CD14-positive monocyte (primary cell): ENCODE results near the gene CDC25B. TPM values are rescaled to one million over a fixed set of nuclear protein-coding genes. Genes with fewer than 3 reads are reported as not detected.
A peak's percentile ranks its signal among the peaks of the same experiment; 100 is the strongest.

ENCODE experiments used
- DNase-seq, 3 donors: peaks; one replicate each; pipeline ENCODE4 v3.0.0-alpha.2; 2011 to 2022
- H2AFZ ChIP-seq: 2 replicates; pipeline ENCODE4 v1.6.0; 2012; ENCODE audit warnings: mild to moderate bottlenecking, low read depth, low read length, inconsistent platforms; ENCODE audit not compliant: insufficient read depth, poor library complexity, severe bottlenecking
- H3K27ac ChIP-seq, 2 donors: 1 replicate in 1 of 2; 2 replicates in 1 of 2; pipeline ENCODE4 v1.5.1; 2012 to 2013; ENCODE audit warnings: low read length in 2 of 2, control low read depth in 1 of 2, inconsistent platforms in 1 of 2, low read depth in 1 of 2, mild to moderate bottlenecking in 1 of 2
- H3K27me3 ChIP-seq, 2 donors: one replicate each; pipeline versions ENCODE4 v1.6.0 to v1.6.1; 2011 to 2013; ENCODE audit warnings: low read length in 2 of 2; ENCODE audit not compliant: control insufficient read depth in 2 of 2, insufficient read depth in 2 of 2
- H3K36me3 ChIP-seq, 2 donors: replicated peaks in 1 of 2; 1 replicate in 1 of 2; 2 replicates in 1 of 2; pipeline versions ENCODE4 v1.5.1 to v1.6.1; 2012 to 2013; ENCODE audit warnings: low read length in 2 of 2, control low read depth in 1 of 2, inconsistent platforms in 1 of 2, mild to moderate bottlenecking in 1 of 2; ENCODE audit not compliant: insufficient read depth in 2 of 2, control insufficient read depth in 1 of 2
- H3K4me1 ChIP-seq, 2 donors: 1 replicate in 1 of 2; 2 replicates in 1 of 2; pipeline versions ENCODE4 v1.5.1 to v1.6.1; 2012 to 2013; ENCODE audit warnings: low read length in 2 of 2, control low read depth in 1 of 2, inconsistent platforms in 1 of 2, mild to moderate bottlenecking in 1 of 2, moderate library complexity in 1 of 2; ENCODE audit not compliant: insufficient read depth in 2 of 2, control insufficient read depth in 1 of 2
- H3K4me2 ChIP-seq: replicated peaks from 2 replicates; pipeline ENCODE3; 2012; ENCODE audit warnings: low read length, moderate library complexity, mild to moderate bottlenecking; ENCODE audit not compliant: poor library complexity, severe bottlenecking; ENCODE audit errors: extremely low read depth
- H3K4me3 ChIP-seq, 3 experiments: fragments of 200-600 bp in 1 of 3; sonication (generic) in 1 of 3; replicated peaks in 1 of 3; 1 replicate in 2 of 3; 2 replicates in 1 of 3; pipeline ENCODE4 v1.5.1; 2011 to 2013; ENCODE audit warnings: low read length in 3 of 3, mild to moderate bottlenecking in 3 of 3, control low read depth in 2 of 3, low read depth in 2 of 3, inconsistent platforms in 1 of 3, moderate library complexity in 1 of 3
- H3K79me2 ChIP-seq: 2 replicates; pipeline ENCODE4 v1.6.0; 2012; ENCODE audit warnings: mild to moderate bottlenecking, control low read depth, inconsistent platforms, low read length, moderate library complexity; ENCODE audit not compliant: insufficient read depth
- H3K9ac ChIP-seq: 2 replicates; pipeline ENCODE4 v1.6.0; 2017; ENCODE audit warnings: low read length, mild to moderate bottlenecking; ENCODE audit not compliant: insufficient read depth, poor library complexity, severe bottlenecking
- H3K9me3 ChIP-seq, 2 donors: replicated peaks in 1 of 2; 1 replicate in 1 of 2; 2 replicates in 1 of 2; pipeline versions ENCODE4 v1.5.1 to v1.6.1; 2012 to 2013; ENCODE audit warnings: low read length in 2 of 2, control low read depth in 1 of 2; ENCODE audit not compliant: control insufficient read depth in 1 of 2, insufficient read depth in 1 of 2
- H4K20me1 ChIP-seq: 2 replicates; pipeline ENCODE4 v1.6.0; 2012; ENCODE audit warnings: mild to moderate bottlenecking, low read length, control low read depth, moderate library complexity; ENCODE audit not compliant: insufficient read depth
- H3K27ac Mint-ChIP-seq, 7 donors: one replicate each; pipeline ENCODE4 v1.8.0; 2020; ENCODE audit warnings: mild to moderate bottlenecking in 7 of 7, mixed read lengths in 7 of 7, moderate library complexity in 6 of 7, inconsistent platforms in 2 of 7
- H3K27me3 Mint-ChIP-seq, 3 donors: one replicate each; pipeline ENCODE4 v1.8.0; 2021 to 2022; ENCODE audit warnings: low read depth in 3 of 3, mild to moderate bottlenecking in 3 of 3, mixed read lengths in 3 of 3, moderate library complexity in 3 of 3, inconsistent platforms in 1 of 3
- H3K36me3 Mint-ChIP-seq, 2 donors: one replicate each; pipeline ENCODE4 v1.8.0; 2020; ENCODE audit warnings: mixed read lengths in 2 of 2, inconsistent platforms in 1 of 2, mild to moderate bottlenecking in 1 of 2
- H3K4me1 Mint-ChIP-seq: one replicate; pipeline ENCODE4 v1.8.0; 2020; ENCODE audit warnings: mild to moderate bottlenecking, mixed read lengths
- H3K4me3 Mint-ChIP-seq, 2 donors: one replicate each; pipeline ENCODE4 v1.8.0; 2020; ENCODE audit warnings: mild to moderate bottlenecking in 2 of 2, mixed read lengths in 2 of 2, moderate library complexity in 1 of 2
- H3K9me3 Mint-ChIP-seq, 7 donors: one replicate each; pipeline ENCODE4 v1.8.0; 2020 to 2022; ENCODE audit warnings: mixed read lengths in 7 of 7, mild to moderate bottlenecking in 6 of 7, moderate library complexity in 6 of 7, inconsistent platforms in 2 of 7
- WGBS: methylation state at CpG from one replicate; pipeline ENCODE4 v1.1.5; 2013; ENCODE audit warnings: missing lambda C conversion rate; ENCODE audit not compliant: insufficient coverage; 5-methylcytosine and 5-hydroxymethylcytosine counted together
- intact Hi-C, 2 donors: fragments of 100-400 bp; cut with micrococcal nuclease; formaldehyde crosslinking; loops; one replicate each; pipeline versions ENCODE4 v1.15.0 to v1.15.1; 2023
- polyA plus RNA-seq, 3 donors: library from polyadenylated mRNA; depleted of rRNA in 1 of 3; unstranded in 2 of 3; stranded (reverse) in 1 of 3; fragments of 300-500 nt in 2 of 3; fragments of >200 nt in 1 of 3; fragmentation: Illumina TruSeq in 2 of 3; gene quantifications; 1 replicate in 2 of 3; 2 replicates in 1 of 3; pipeline ENCODE4 v1.2.3, GENCODE V29; 2012 to 2021
- TF ChIP-seq, protein P1 (sequence below): fragments of 200-600 bp; IDR thresholded peaks from one replicate; pipeline ENCODE4 v1.8.0; 2022; ENCODE audit warnings: antibody characterized with exemption, mild to moderate bottlenecking

The CDC25B gene
- polyA plus RNA-seq, 3 donors = 3.6 to 35.6 (median 4.0) TPM

DNA sequence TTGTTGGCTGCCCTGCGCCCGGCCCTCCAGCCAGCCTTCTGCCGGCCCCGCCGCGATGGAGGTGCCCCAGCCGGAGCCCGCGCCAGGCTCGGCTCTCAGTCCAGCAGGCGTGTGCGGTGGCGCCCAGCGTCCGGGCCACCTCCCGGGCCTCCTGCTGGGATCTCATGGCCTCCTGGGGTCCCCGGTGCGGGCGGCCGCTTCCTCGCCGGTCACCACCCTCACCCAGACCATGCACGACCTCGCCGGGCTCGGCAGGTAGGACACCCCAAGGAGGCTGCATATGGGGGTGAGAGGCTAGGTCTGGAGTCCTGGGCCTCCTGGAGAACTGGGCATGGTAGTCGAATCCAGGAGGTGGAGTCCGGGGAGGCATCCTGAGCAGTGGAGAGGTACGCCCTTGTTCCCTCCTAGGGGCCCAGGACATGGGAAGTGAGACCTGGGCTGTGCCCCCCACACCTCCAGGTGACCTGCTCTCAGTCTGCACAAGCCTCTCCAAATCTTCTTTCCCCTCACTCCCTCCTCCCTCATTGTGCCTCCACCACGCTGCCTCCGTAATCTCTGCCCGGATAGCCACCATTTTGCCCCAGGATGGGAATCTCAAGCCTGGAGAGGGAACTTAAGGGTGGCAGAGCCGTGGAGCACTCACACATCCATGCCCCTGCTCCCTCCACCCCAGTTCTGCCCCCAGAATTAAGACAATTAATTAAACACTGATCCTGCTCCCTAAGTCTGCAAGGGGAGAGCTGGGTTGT is 541 bp downstream of the CDC25B start:
- peaks cover 15 to 23% of the 10 kb centered on the region in 2 donors for H3K36me3 Mint-ChIP-seq
- peak overlapping the region in 4 of 7 donors; percentile 22 to 68 (median 49) for H3K27ac Mint-ChIP-seq
- peaks cover 36% of the 10 kb centered on the region for H3K4me1 Mint-ChIP-seq
- Histone ChIP-seq H3K9ac (peak overlapping the region; percentile 1), H4K20me1 (peaks cover 5% of the 10 kb centered on the region), H3K9me3 (no peaks in the 10 kb centered on the region), H3K27me3 (no peaks in the 10 kb centered on the region), H3K27ac (no peak overlapping the region), H3K36me3 (peaks cover 10 to 33% of the 10 kb centered on the region in 2 donors), H3K79me2 (peaks cover 41% of the 10 kb centered on the region), H2AFZ (no peak overlapping the region), H3K4me2 (peak overlapping the region; percentile 90), H3K4me1 (peaks cover 24 to 42% of the 10 kb centered on the region in 2 donors), H3K4me3 (peak overlapping the region in 2 of 3 experiments; percentile 24 to 85)
- intact Hi-C loops = no loop called here
- 12% methylated on average over 18 of the region's 33 CpGs for WGBS
- no peaks in the 10 kb centered on the region for H3K9me3 Mint-ChIP-seq
- DNase-seq = no peak
- peak overlapping the region; percentile 65 to 70 for H3K4me3 Mint-ChIP-seq
- H3K27me3 Mint-ChIP-seq = peaks cover 0 to 5% (median 0%) of the 10 kb centered on the region in 3 donors
- TF ChIP-seq, protein P1, sequence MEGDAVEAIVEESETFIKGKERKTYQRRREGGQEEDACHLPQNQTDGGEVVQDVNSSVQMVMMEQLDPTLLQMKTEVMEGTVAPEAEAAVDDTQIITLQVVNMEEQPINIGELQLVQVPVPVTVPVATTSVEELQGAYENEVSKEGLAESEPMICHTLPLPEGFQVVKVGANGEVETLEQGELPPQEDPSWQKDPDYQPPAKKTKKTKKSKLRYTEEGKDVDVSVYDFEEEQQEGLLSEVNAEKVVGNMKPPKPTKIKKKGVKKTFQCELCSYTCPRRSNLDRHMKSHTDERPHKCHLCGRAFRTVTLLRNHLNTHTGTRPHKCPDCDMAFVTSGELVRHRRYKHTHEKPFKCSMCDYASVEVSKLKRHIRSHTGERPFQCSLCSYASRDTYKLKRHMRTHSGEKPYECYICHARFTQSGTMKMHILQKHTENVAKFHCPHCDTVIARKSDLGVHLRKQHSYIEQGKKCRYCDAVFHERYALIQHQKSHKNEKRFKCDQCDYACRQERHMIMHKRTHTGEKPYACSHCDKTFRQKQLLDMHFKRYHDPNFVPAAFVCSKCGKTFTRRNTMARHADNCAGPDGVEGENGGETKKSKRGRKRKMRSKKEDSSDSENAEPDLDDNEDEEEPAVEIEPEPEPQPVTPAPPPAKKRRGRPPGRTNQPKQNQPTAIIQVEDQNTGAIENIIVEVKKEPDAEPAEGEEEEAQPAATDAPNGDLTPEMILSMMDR = no peak

DNA sequence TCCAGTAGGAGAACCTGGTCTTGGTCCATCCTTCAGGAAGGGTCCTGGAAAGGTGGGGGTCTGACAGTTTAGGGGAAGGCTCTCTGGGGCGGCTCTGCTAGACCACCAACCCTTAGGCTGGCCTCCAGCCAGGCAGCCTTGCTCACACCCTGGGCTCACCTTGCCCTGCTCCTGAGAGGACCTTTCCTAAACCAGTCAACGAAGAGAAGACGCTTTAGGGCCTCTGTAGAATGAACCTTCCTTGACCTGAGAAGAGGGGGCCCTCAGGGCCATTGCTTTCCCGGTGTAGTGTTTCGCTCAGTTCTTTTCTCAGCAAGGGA is 1.1 kb downstream of the CDC25B start:
- 100% methylated on average over 4 of the region's 5 CpGs for WGBS
- Mint-ChIP-seq H3K27me3 (peaks cover 0 to 5% (median 0%) of the 10 kb centered on the region in 3 donors), H3K4me1 (peaks cover 38% of the 10 kb centered on the region)

More for the DNA sequence above, 1.1 kb downstream of the CDC25B start:
- H3K4me3 Mint-ChIP-seq = peak overlapping the region; percentile 70 to 73
- intact Hi-C loops = no loop called here
- no peaks in the 10 kb centered on the region for H3K27me3 ChIP-seq
- H3K9me3 Mint-ChIP-seq = no peaks in the 10 kb centered on the region
- H3K9ac ChIP-seq = peak overlapping the region; percentile 1
- peaks cover 10 to 37% of the 10 kb centered on the region in 2 donors for H3K36me3 ChIP-seq
- no peak for DNase-seq
- peak overlapping the region in 2 of 7 donors; percentile 35 to 72 for H3K27ac Mint-ChIP-seq
- H2AFZ ChIP-seq = no peak overlapping the region
- H3K9me3 ChIP-seq = no peaks in the 10 kb centered on the region
- TF ChIP-seq, protein P1 = no peak
- H4K20me1 ChIP-seq = peaks cover 5% of the 10 kb centered on the region
- peak overlapping the region in 1 of 3 experiments; percentile 85 for H3K4me3 ChIP-seq
- H3K79me2 ChIP-seq = peaks cover 45% of the 10 kb centered on the region
- peak overlapping the region; percentile 90 for H3K4me2 ChIP-seq
- peaks cover 15 to 28% of the 10 kb centered on the region in 2 donors for H3K36me3 Mint-ChIP-seq
- no peak overlapping the region for H3K27ac ChIP-seq
- H3K4me1 ChIP-seq = peaks cover 28 to 48% of the 10 kb centered on the region in 2 donors
